NT2/D1 (cell line): ENCODE measurements around the gene GPX2.
"Not testable (repeated sequence)": the region's sequence is repeated elsewhere in the genome, so short reads cannot be mapped to it uniquely, and the experiment has no call there.

Source experiments
- DNase-seq: peaks from one replicate; pipeline ENCODE4 v3.0.0-alpha.2; 2011; ENCODE audit warnings: low read depth, low spot score
- H3K27me3 ChIP-seq: 2 replicates; pipeline ENCODE4 v1.6.0; 2011; ENCODE audit warnings: mild to moderate bottlenecking; ENCODE audit not compliant: insufficient read length, insufficient read depth
- H3K36me3 ChIP-seq: 2 replicates; pipeline ENCODE4 v1.6.1; 2011; ENCODE audit warnings: mild to moderate bottlenecking, low read length, mixed read lengths; ENCODE audit not compliant: insufficient read depth, insufficient read length
- H3K4me1 ChIP-seq: 2 replicates; pipeline ENCODE4 v1.5.1; 2011; ENCODE audit not compliant: insufficient read depth, insufficient read length
- H3K4me3 ChIP-seq: 2 replicates; pipeline ENCODE4 v1.5.1; 2011; ENCODE audit warnings: low read depth; ENCODE audit not compliant: insufficient read length
- H3K9ac ChIP-seq: 2 replicates; pipeline ENCODE4 v1.6.0; 2011; ENCODE audit warnings: low read depth; ENCODE audit not compliant: insufficient read length
- H3K9me3 ChIP-seq: 2 replicates; pipeline ENCODE4 v1.5.1; 2011; ENCODE audit warnings: mild to moderate bottlenecking, low read length; ENCODE audit not compliant: insufficient read depth
- SUZ12 ChIP-seq: IDR thresholded peaks from 2 replicates; pipeline ENCODE4 v1.6.1; 2011; ENCODE audit not compliant: insufficient read length, insufficient read depth; ENCODE audit errors: extremely low read depth
- YY1 ChIP-seq: IDR thresholded peaks from 2 replicates; pipeline ENCODE4 v1.6.1; 2011; ENCODE audit not compliant: insufficient read length, insufficient read depth
- ZNF274 ChIP-seq: IDR thresholded peaks from 2 replicates; pipeline ENCODE4 v1.6.1; 2011; ENCODE audit warnings: mild to moderate bottlenecking, low read depth, low read length

The GPX2 gene

GRCh38 chr14:64918216-64918615 lies 24.3 kb downstream of the GPX2 start:
- TF ChIP-seq ZNF274 (no peak), SUZ12 (no peak), YY1 (no peak)
- DNase-seq: no peak
- H3K4me1 ChIP-seq: no peaks in the 10 kb centered on the region
- no peak overlapping the region for H3K9ac ChIP-seq
- H3K27me3 ChIP-seq: no peaks in the 10 kb centered on the region
- H3K36me3 ChIP-seq: peaks cover 2% of the 10 kb centered on the region
- no peak overlapping the region for H3K4me3 ChIP-seq
- H3K9me3 ChIP-seq: no peaks in the 10 kb centered on the region

GRCh38 chr14:64915797-64916196 lies 26.7 kb downstream of the GPX2 start:
- no peak for DNase-seq
- H3K9me3 ChIP-seq: no peaks in the 10 kb centered on the region
- H3K36me3 ChIP-seq: peaks cover 2% of the 10 kb centered on the region
- no peaks in the 10 kb centered on the region for H3K4me1 ChIP-seq
- TF ChIP-seq YY1: no peak
- TF ChIP-seq SUZ12: no peak
- TF ChIP-seq ZNF274: no peak
- no peak overlapping the region for H3K4me3 ChIP-seq
- H3K27me3 ChIP-seq: no peaks in the 10 kb centered on the region
- H3K9ac ChIP-seq: no peak overlapping the region

GRCh38 chr14:64915029-64915424 lies 27.5 kb downstream of the GPX2 start:
- TF ChIP-seq ZNF274 (no peak), SUZ12 (no peak), YY1 (no peak)
- Histone ChIP-seq H3K4me1 (no peaks in the 10 kb centered on the region), H3K9ac (peak overlapping the region; percentile 96), H3K9me3 (no peaks in the 10 kb centered on the region), H3K4me3 (peak overlapping the region; percentile 94), H3K27me3 (no peaks in the 10 kb centered on the region), H3K36me3 (peaks cover 2% of the 10 kb centered on the region)
- DNase-seq: no peak

- Histone ChIP-seq H3K36me3 (peaks cover 2% of the 10 kb centered on the region), H3K27me3 (no peaks in the 10 kb centered on the region), H3K4me1 (no peaks in the 10 kb centered on the region), H3K9me3 (no peaks in the 10 kb centered on the region), H3K9ac (peak within 1 kb of the TSS; percentile 96), H3K4me3 (peak within 1 kb of the TSS; percentile 94)
- TF ChIP-seq SUZ12 (no peak), YY1 (no peak), ZNF274 (no peak)
- DNase-seq: peak; percentile 91
Measured at GRCh38 chr14:64914237-64915028, 28.1 kb downstream of the GPX2 start, which contains the start of gene CHURC1. Gene CHURC1, plus strand, starts transcription at chr14:64914455. Its CDS starts 41 bp downstream, at chr14:64914496.

- not testable (repeated sequence) for H3K4me3 ChIP-seq, DNase-seq, H3K27me3 ChIP-seq, H3K9ac ChIP-seq, H3K4me1 ChIP-seq, H3K36me3 ChIP-seq, H3K9me3 ChIP-seq
Measured at GRCh38 chr14:64913477-64913876, 29.1 kb downstream of the GPX2 start.

- H3K9me3 ChIP-seq: no peaks in the 10 kb centered on the region
- no peak overlapping the region for H3K9ac ChIP-seq
- no peaks in the 10 kb centered on the region for H3K27me3 ChIP-seq
- DNase-seq: no peak
- no peak overlapping the region for H3K4me3 ChIP-seq
- H3K4me1 ChIP-seq: no peaks in the 10 kb centered on the region
- H3K36me3 ChIP-seq: peaks cover 2% of the 10 kb centered on the region
- TF ChIP-seq SUZ12 (no peak), ZNF274 (no peak), YY1 (no peak)
Measured at GRCh38 chr14:64912261-64912660, 30.3 kb downstream of the GPX2 start.

- no peak for TF ChIP-seq SUZ12
- TF ChIP-seq ZNF274: no peak
- no peak for TF ChIP-seq YY1
Measured at GRCh38 chr14:64910847-64911495, 31.6 kb downstream of the GPX2 start.

More at GRCh38 chr14:64910847-64911495, 31.6 kb downstream of the GPX2 start:
- Histone ChIP-seq H3K36me3 (no peaks in the 10 kb centered on the region), H3K9ac (no peak overlapping the region), H3K4me3 (no peak overlapping the region), H3K27me3 (no peaks in the 10 kb centered on the region), H3K9me3 (no peaks in the 10 kb centered on the region), H3K4me1 (no peaks in the 10 kb centered on the region)
- DNase-seq: no peak
